K562 (cell line): ENCODE measurements around the gene RERE. TPM values are rescaled to one million over a fixed set of nuclear protein-coding genes. Genes with fewer than 3 reads are reported as not detected.

Experiments
- ATAC-seq: fragments of 200-7000 bp; cut with Tn5 transposase; 3 replicates; pipeline ENCODE4 v1.9.1; 2020; ENCODE audit warnings: moderate library complexity
- BruUV-seq: library from RNA; stranded (reverse); fragments of 400-500 nt; replicated peaks from 2 replicates; lab custom pipeline; 2021; lab: Mats Ljungman, UMichigan
- CTCF ChIA-PET: fragments of 300-600 bp; formaldehyde crosslinking; extraction: SDS; loops from one replicate; lab custom pipeline; 2021; ENCODE audit warnings: low intra/inter-chr PET ratio; lab: Yijun Ruan, JAX
- POLR2A ChIA-PET: fragments of 300-600, 350-650 bp; sonication (Branson Sonifier 250); formaldehyde crosslinking; extraction: SDS; loops from one replicate; lab custom pipeline; 2021; ENCODE audit warnings: antibody characterized with exemption, inconsistent platforms; lab: Yijun Ruan, JAX
- DNase-seq, 4 experiments: peaks; one replicate each; pipeline versions ENCODE4 v3.0.0 to v3.0.0-alpha.2; 2011 to 2018; ENCODE audit warnings: low spot score in 3 of 4, mixed read lengths in 3 of 4; ENCODE audit errors: extremely low read depth in 1 of 4
- FAIRE-seq: peaks from 2 replicates; lab custom pipeline; 2011; peaks lifted over from hg19 to GRCh38; lab: Jason Lieb, UNC
- H2AFZ ChIP-seq: 2 replicates; pipeline ENCODE4 v1.6.0; 2011; ENCODE audit warnings: low read depth, low read length, control low read depth, inconsistent platforms
- H3K27ac ChIP-seq: fragments of 200-600 bp; 3 replicates; pipeline ENCODE4 v1.8.0; 2011; ENCODE audit warnings: low read depth, mild to moderate bottlenecking, control low read depth, inconsistent platforms, low read length, moderate library complexity, mixed read lengths; ENCODE audit errors: extremely low read depth
- H3K27me3 ChIP-seq, 2 experiments: fragments of 300-600 bp in 1 of 2; 2 replicates in 1 of 2; 3 replicates in 1 of 2; pipeline versions ENCODE4 v1.6.0 to v1.8.0; 2011; ENCODE audit warnings: inconsistent platforms in 2 of 2, low read length in 2 of 2, mild to moderate bottlenecking in 1 of 2, mixed read lengths in 1 of 2, moderate library complexity in 1 of 2; ENCODE audit not compliant: control insufficient read depth in 2 of 2, insufficient read depth in 2 of 2
- H3K36me3 ChIP-seq: fragments of 300-600 bp; 3 replicates; pipeline ENCODE4 v1.8.0; 2011; ENCODE audit warnings: mild to moderate bottlenecking, low read length, inconsistent platforms; ENCODE audit not compliant: control insufficient read depth, insufficient read depth
- H3K4me1 ChIP-seq, 2 experiments: fragments of 200-600 bp in 1 of 2; replicated peaks in 1 of 2; 2 replicates in 1 of 2; 3 replicates in 1 of 2; pipeline versions ENCODE4 v1.5.1 to v1.8.0; 2011; ENCODE audit warnings: inconsistent platforms in 2 of 2, low read length in 2 of 2, mild to moderate bottlenecking in 1 of 2, mixed read lengths in 1 of 2, moderate library complexity in 1 of 2; ENCODE audit not compliant: control insufficient read depth in 2 of 2, insufficient read depth in 2 of 2
- H3K4me2 ChIP-seq: 2 replicates; pipeline ENCODE4 v1.6.1; 2011; ENCODE audit warnings: low read length, control low read depth, inconsistent platforms, mixed read lengths; ENCODE audit not compliant: insufficient read depth
- H3K4me3 ChIP-seq: fragments of 200-600 bp; sonication (generic), shearing (Covaris generic); 2 replicates; pipeline ENCODE4 v1.5.1; 2016; ENCODE audit warnings: control low read depth, inconsistent platforms
- H3K79me2 ChIP-seq: fragments of 200-600 bp; 3 replicates; pipeline ENCODE4 v1.8.0; 2011; ENCODE audit warnings: low read length, inconsistent platforms; ENCODE audit not compliant: control insufficient read depth, insufficient read depth
- H3K9ac ChIP-seq, 2 experiments: 2 replicates each; pipeline versions ENCODE4 v1.6.0 to v1.6.1; 2011; ENCODE audit warnings: low read depth in 2 of 2, low read length in 2 of 2, control low read depth in 1 of 2, inconsistent platforms in 1 of 2, mild to moderate bottlenecking in 1 of 2, mixed read lengths in 1 of 2; ENCODE audit not compliant: insufficient read depth in 1 of 2
- H3K9me1 ChIP-seq: one replicate; pipeline ENCODE4 v1.6.0; 2011; ENCODE audit warnings: inconsistent platforms, mild to moderate bottlenecking, low read length, moderate library complexity; ENCODE audit not compliant: control insufficient read depth, insufficient read depth
- H3K9me3 ChIP-seq: replicated peaks from 2 replicates; pipeline ENCODE4 v1.5.1; 2011; ENCODE audit warnings: low read depth, low read length, inconsistent platforms; ENCODE audit not compliant: control insufficient read depth, insufficient read depth
- H4K20me1 ChIP-seq: replicated peaks from 2 replicates; pipeline ENCODE4 v1.6.1; 2011; ENCODE audit warnings: low read length, inconsistent platforms, mixed read lengths; ENCODE audit not compliant: control insufficient read depth, insufficient read depth
- CHAMP1 ChIP-seq: fragments of 450-650 bp; IDR thresholded peaks from 2 replicates; pipeline ENCODE4 v1.6.1; 2016; ENCODE audit warnings: mild to moderate bottlenecking
- E2F3 ChIP-seq: fragments of 250-450 bp; sonication (Bioruptor Pico); IDR thresholded peaks from 2 replicates; pipeline ENCODE4 v1.4.0; 2020; ENCODE audit warnings: mild to moderate bottlenecking
- KDM2B ChIP-seq: fragments of 250-450 bp; sonication (Bioruptor Pico); IDR thresholded peaks from 2 replicates; pipeline ENCODE4 v1.8.0; 2021; ENCODE audit warnings: mild to moderate bottlenecking, moderate library complexity
- KLF10 ChIP-seq: fragments of 250-450 bp; sonication (Bioruptor Pico); IDR thresholded peaks from 2 replicates; pipeline ENCODE4 v1.6.1; 2021; ENCODE audit warnings: matching md5 sums
- PHF8 ChIP-seq: fragments of 200-600 bp; sonication (generic); IDR thresholded peaks from 2 replicates; pipeline ENCODE4 v1.6.1; 2012; ENCODE audit warnings: mixed run types, mild to moderate bottlenecking, inconsistent platforms, low read length, moderate library complexity, borderline replicate concordance
- RBM14 ChIP-seq: fragments of 200-400 bp; formaldehyde crosslinking; IDR thresholded peaks from 2 replicates; pipeline ENCODE4 v1.6.1; 2018; ENCODE audit warnings: low read depth, mild to moderate bottlenecking, low read length, moderate library complexity, borderline replicate concordance; ENCODE audit not compliant: insufficient read depth
- RFX7 ChIP-seq: fragments of 250-450 bp; sonication (Bioruptor Pico); IDR thresholded peaks from 2 replicates; pipeline ENCODE4 v1.5.1; 2021; ENCODE audit warnings: mild to moderate bottlenecking
- SP1 ChIP-seq: sonication (generic); formaldehyde crosslinking; IDR thresholded peaks from 2 replicates; pipeline ENCODE4 v1.8.1; 2022; ENCODE audit warnings: mild to moderate bottlenecking, missing genetic modification reagents
- TAF7 ChIP-seq: fragments of 450-650 bp; IDR thresholded peaks from 2 replicates; pipeline ENCODE4 v1.6.1; 2016; ENCODE audit warnings: missing genetic modification characterization, missing compliant biosample characterization
- ZNF3 ChIP-seq: fragments of 250-450 bp; sonication (Bioruptor Pico); IDR thresholded peaks from 2 replicates; pipeline ENCODE4 v1.5.0; 2021; ENCODE audit warnings: mild to moderate bottlenecking, moderate library complexity
- ZNF696 ChIP-seq: fragments of 250-450 bp; sonication (Bioruptor Pico); conservative IDR thresholded peaks from 2 replicates; pipeline ENCODE4 v1.4.0; 2020; ENCODE audit warnings: mild to moderate bottlenecking, moderate library complexity
- ZNF780A ChIP-seq: fragments of 250-450 bp; sonication (Bioruptor Pico); IDR thresholded peaks from 2 replicates; pipeline ENCODE4 v1.5.0; 2021; ENCODE audit warnings: mild to moderate bottlenecking
- WGBS: fragments of 100-300 bp; shearing (Covaris generic); methylation state at CpG from one replicate; pipeline ENCODE4 v1.1.6; 2016; ENCODE audit warnings: low coverage, mixed read lengths; ENCODE audit not compliant: insufficient coverage; ENCODE audit errors: missing lambda C conversion rate; 5-methylcytosine and 5-hydroxymethylcytosine counted together
- in situ Hi-C: fragments of 300-500 bp; cut with MboI; formaldehyde crosslinking; loops from 4 replicates; pipeline ENCODE4 v1.15.0; 2018; ENCODE audit warnings: inconsistent platforms, mixed read lengths
- intact Hi-C: fragments of 100-400 bp; cut with micrococcal nuclease; formaldehyde crosslinking; loops from 2 replicates; pipeline ENCODE4 v1.14.2; 2022
- polyA plus RNA-seq, 8 experiments: library from polyadenylated mRNA; depleted of rRNA in 4 of 8; stranded (reverse) in 5 of 8; unstranded in 3 of 8; fragments of >200 nt; fragmentation: Nextera tagmentation in 2 of 8; fragmentation: Illumina TruSeq in 1 of 8; extraction: Ambion mirVana in 2 of 8; extraction: Trizol in 1 of 8; gene quantifications; 2 replicates each; pipeline versions ENCODE4 v1.2.1 to v1.2.3, GENCODE V29; 2011 to 2014; ENCODE audit warnings: inconsistent platforms in 1 of 8, missing spikeins in 1 of 8
- total RNA-seq, 7 experiments: library from RNA; depleted of rRNA in 6 of 7; stranded (reverse); fragments of >200 nt in 6 of 7; fragmentation: Illumina TruSeq in 2 of 7; extraction: Trizol in 2 of 7; gene quantifications; 2 replicates each; pipeline versions ENCODE4 v1.2.1 to v1.2.3, GENCODE V29; 2011 to 2021; ENCODE audit warnings: low replicate concordance in 1 of 7

RERE gene
- total and polyA plus RNA-seq, 9 of the 15 experiments (the other 6 are each of a cell fraction or from before 2014, with no cell fraction given) = 3.0 to 51.5 (median 13.4) TPM

- ChIA-PET CTCF (no interaction called here), POLR2A (no interaction called here)
- no peak overlapping the region for H3K4me3 ChIP-seq
- H3K36me3 ChIP-seq = no peaks in the 10 kb centered on the region; the same call in 2 of the 3 replicates
- ATAC-seq (no peak), DNase-seq (no peak), FAIRE-seq (peak; percentile 51)
- H3K79me2 ChIP-seq = peaks cover 88% of the 10 kb centered on the region
- intact Hi-C loops = no loop called here
- no peak for TF ChIP-seq KLF10 (CRISPR knock-in tag)
- no peak for TF ChIP-seq RBM14
- TF ChIP-seq TAF7 (tag) = no peak
- no peak for TF ChIP-seq ZNF780A
- TF ChIP-seq PHF8 = no peak
- no peak for TF ChIP-seq ZNF3 (CRISPR knock-in tag)
- TF ChIP-seq KDM2B (CRISPR knock-in tag) = no peak
- no peak for TF ChIP-seq RFX7 (CRISPR knock-in tag)
- TF ChIP-seq SP1 (CRISPR knock-in tag) = no peak
- no peak for TF ChIP-seq E2F3
- TF ChIP-seq ZNF696 (CRISPR knock-in tag) = no peak
- no peak for TF ChIP-seq CHAMP1
- no peak overlapping the region for H3K9ac ChIP-seq
- H3K9me1 ChIP-seq = no peaks in the 10 kb centered on the region
- no TSS peak for BruUV-seq
- H3K4me2 ChIP-seq = no peak overlapping the region
- WGBS = 32% methylated on average over 1 of the region's 1 CpG
- peaks cover 23% of the 10 kb centered on the region for H4K20me1 ChIP-seq
- no peaks in the 10 kb centered on the region for H3K27me3 ChIP-seq
- no peak overlapping the region for H2AFZ ChIP-seq
- H3K4me1 ChIP-seq = peaks cover 0 to 10% of the 10 kb centered on the region in 2 experiments; a peak in 4 of 5 replicates
- in situ Hi-C loops = no loop called here
- H3K9me3 ChIP-seq = no peaks in the 10 kb centered on the region
- H3K27ac ChIP-seq = no peak overlapping the region
Measured at GRCh38 chr1:8809342-8809736, 8.1 kb downstream of the RERE start.
